Loucy (cell line): ENCODE results near the gene SLC52A1.

ENCODE experiments used
- CTCF ChIP-seq: fragments of 200-600 bp; sonication (generic); conservative IDR thresholded peaks from 2 replicates; pipeline ENCODE4 v1.5.1; 2014; ENCODE audit warnings: mild to moderate bottlenecking, antibody characterized with exemption, low read length
- EZH2phosphoT487 ChIP-seq: fragments of 200-600 bp; IDR thresholded peaks from 2 replicates; pipeline ENCODE4 v1.6.1; 2018; ENCODE audit warnings: antibody characterized with exemption, mild to moderate bottlenecking, moderate library complexity, borderline replicate concordance

- peak; percentile 61 for TF ChIP-seq CTCF
- no peak for TF ChIP-seq EZH2phosphoT487
Observed at GRCh38 chr17:5019475-5019956, 15.7 kb downstream of the SLC52A1 start.
